Measurements from ENCODE around the gene LSS. TPM values are rescaled to one million over a fixed set of nuclear protein-coding genes. Genes with fewer than 3 reads are reported as not detected.

The LSS gene
- total and polyA plus RNA-seq, 2 of the 8 experiments (the other 6 are each of a cell fraction or from before 2014, with no cell fraction given) = 96.1 to 123 TPM

GRCh38 chr21:46149205-46149901 is 79.2 kb downstream of the LSS start (continued):
- TF ChIP-seq MAFK (IDR thresholded peaks at IDR 0.05; ENCODE audit: low read depth, low read length) = no peak
- TF ChIP-seq SP1 (IDR thresholded peaks at IDR 0.05; ENCODE audit: low read depth, low read length) = no peak
- TF ChIP-seq SP2 (IDR thresholded peaks at IDR 0.05; ENCODE audit: low read length) = no peak

Data from H1 (cell line).